HepG2 (cell line): Measurements from ENCODE around the gene ANKRD11. TPM values are rescaled to one million over a fixed set of nuclear protein-coding genes. Genes with fewer than 3 reads are reported as not detected.

ENCODE experiments used
- ATAC-seq: fragments of 200-7000 bp; cut with Tn5 transposase; 3 replicates; pipeline ENCODE4 v1.9.1; 2020; ENCODE audit warnings: mild to moderate bottlenecking, moderate library complexity
- BruUV-seq: library from RNA; stranded (reverse); fragments of 400-500 nt; replicated peaks from 2 replicates; lab custom pipeline; 2021; lab: Mats Ljungman, UMichigan
- CTCF ChIA-PET: fragments of 300-600 bp; formaldehyde crosslinking; extraction: SDS; loops from one replicate; lab custom pipeline; 2021; ENCODE audit warnings: low total read pairs, inconsistent platforms, low intra/inter-chr PET ratio; lab: Yijun Ruan, JAX
- POLR2A ChIA-PET: fragments of 350-600 bp; sonication (Branson Sonifier 250); formaldehyde crosslinking; loops from one replicate; lab custom pipeline; 2020; ENCODE audit warnings: antibody characterized with exemption, inconsistent platforms; lab: Yijun Ruan, JAX
- DNase-seq: peaks from one replicate; pipeline ENCODE4 v3.0.0-alpha.2; 2015; ENCODE audit warnings: low spot score
- FAIRE-seq: peaks from 3 replicates; lab custom pipeline; 2011; peaks lifted over from hg19 to GRCh38; lab: Jason Lieb, UNC
- H2AFZ ChIP-seq: one replicate; pipeline ENCODE4 v1.6.1; 2011; ENCODE audit warnings: low read length, inconsistent platforms
- H3K27ac ChIP-seq: fragments of 300-600 bp; 3 replicates; pipeline ENCODE4 v1.8.0; 2011; ENCODE audit warnings: mixed run types, mild to moderate bottlenecking, mixed read lengths, low read length, inconsistent platforms; ENCODE audit not compliant: insufficient read depth; ENCODE audit errors: extremely low read length
- H3K27me3 ChIP-seq, 2 experiments: fragments of 200-600 bp in 1 of 2; 2 replicates in 1 of 2; 3 replicates in 1 of 2; pipeline versions ENCODE4 v1.6.0 to v1.8.0; 2011; ENCODE audit warnings: low read length in 2 of 2, mild to moderate bottlenecking in 2 of 2, moderate library complexity in 2 of 2, inconsistent platforms in 1 of 2; ENCODE audit not compliant: insufficient read depth in 2 of 2, control insufficient read depth in 1 of 2
- H3K36me3 ChIP-seq, 2 experiments: fragments of 200-600 bp in 1 of 2; replicated peaks in 1 of 2; 2 replicates in 1 of 2; 3 replicates in 1 of 2; pipeline versions ENCODE4 v1.5.1 to v1.8.0; 2011; ENCODE audit warnings: low read length in 2 of 2, inconsistent platforms in 1 of 2; ENCODE audit not compliant: insufficient read depth in 2 of 2, control insufficient read depth in 1 of 2
- H3K4me1 ChIP-seq: 2 replicates; pipeline ENCODE4 v1.5.1; 2012; ENCODE audit warnings: low read length, inconsistent platforms; ENCODE audit not compliant: insufficient read depth
- H3K4me2 ChIP-seq: 2 replicates; pipeline ENCODE4 v1.6.0; 2011; ENCODE audit warnings: low read depth, low read length, inconsistent platforms
- H3K4me3 ChIP-seq, 3 experiments: fragments of 200-600 bp in 1 of 3; sonication (generic), shearing (Covaris generic) in 1 of 3; replicated peaks in 1 of 3; 2 replicates each; pipeline ENCODE4 v1.5.1; 2011 to 2016; ENCODE audit warnings: low read length in 3 of 3, inconsistent platforms in 2 of 3, low read depth in 2 of 3, mild to moderate bottlenecking in 2 of 3, control low read depth in 1 of 3, mixed read lengths in 1 of 3; ENCODE audit not compliant: insufficient read depth in 1 of 3
- H3K79me2 ChIP-seq: one replicate; pipeline ENCODE4 v1.6.1; 2011; ENCODE audit warnings: low read length, inconsistent platforms; ENCODE audit not compliant: insufficient read depth
- H3K9ac ChIP-seq: 2 replicates; pipeline ENCODE4 v1.6.0; 2011; ENCODE audit warnings: mild to moderate bottlenecking, low read depth, low read length, inconsistent platforms; ENCODE audit not compliant: insufficient read depth
- H3K9me3 ChIP-seq: 2 replicates; pipeline ENCODE4 v1.5.1; 2012; ENCODE audit warnings: mild to moderate bottlenecking, low read length
- H4K20me1 ChIP-seq: 2 replicates; pipeline ENCODE4 v1.6.0; 2011; ENCODE audit warnings: inconsistent platforms, mild to moderate bottlenecking, low read length, moderate library complexity; ENCODE audit not compliant: insufficient read depth
- SIN3A ChIP-seq: IDR thresholded peaks from 2 replicates; pipeline ENCODE4 v1.6.1; 2011; ENCODE audit warnings: low read depth, mild to moderate bottlenecking, control low read depth, low read length, borderline replicate concordance
- SOX5 ChIP-seq: IDR thresholded peaks from 2 replicates; pipeline ENCODE4 v1.6.1; 2016; ENCODE audit warnings: borderline replicate concordance
- SRF ChIP-seq: IDR thresholded peaks from 2 replicates; pipeline ENCODE4 v1.6.1; 2011; ENCODE audit warnings: mild to moderate bottlenecking, low read depth, low read length, moderate library complexity
- ZBTB38 ChIP-seq: sonication (generic); formaldehyde crosslinking; IDR thresholded peaks from 2 replicates; pipeline ENCODE4 v1.5.1; 2020; ENCODE audit warnings: mild to moderate bottlenecking, missing genetic modification reagents
- ZBTB40 ChIP-seq, 2 experiments: fragments of 450-650 bp in 1 of 2; sonication (generic) in 1 of 2; formaldehyde crosslinking in 1 of 2; IDR thresholded peaks; 2 replicates each; pipeline versions ENCODE4 v1.6.1 to v1.8.0; 2016 to 2022; ENCODE audit warnings: antibody characterized with exemption in 1 of 2, mild to moderate bottlenecking in 1 of 2, missing genetic modification reagents in 1 of 2
- ZKSCAN5 ChIP-seq: sonication (generic); formaldehyde crosslinking; IDR thresholded peaks from 2 replicates; pipeline ENCODE4 v1.5.1; 2020; ENCODE audit warnings: mild to moderate bottlenecking, missing genetic modification reagents
- ZSCAN25 ChIP-seq: sonication (generic); formaldehyde crosslinking; IDR thresholded peaks from 2 replicates; pipeline ENCODE4 v1.8.0; 2022; ENCODE audit warnings: mild to moderate bottlenecking, missing genetic modification reagents
- WGBS: methylation state at CpG from one replicate; pipeline ENCODE4 v1.1.6; 2017; ENCODE audit warnings: low lambda C conversion rate; 5-methylcytosine and 5-hydroxymethylcytosine counted together
- in situ Hi-C: cut with HindIII; loops from 2 replicates; pipeline ENCODE4 v1.10.0; 2017; ENCODE audit warnings: low pct_unique_long_range_greater_than_20kb; ENCODE audit not compliant: extremely low pct_ligation_motif_present
- intact Hi-C: fragments of 100-400 bp; cut with micrococcal nuclease; formaldehyde crosslinking; loops from one replicate; pipeline ENCODE4 v1.10.0; 2022; ENCODE audit not compliant: unreplicated experiment
- polyA plus RNA-seq, 8 experiments: library from polyadenylated mRNA; depleted of rRNA in 3 of 8; stranded (reverse) in 7 of 8; unstranded in 1 of 8; fragments of >200 nt; fragmentation: Illumina TruSeq in 4 of 8; extraction: Trizol in 4 of 8; gene quantifications; 2 replicates each; pipeline versions ENCODE4 v1.2.1 to v1.2.3, GENCODE V29; 2011 to 2016; ENCODE audit warnings: low read depth in 4 of 8, missing spikeins in 1 of 8, mixed read lengths in 1 of 8; ENCODE audit not compliant: insufficient read depth in 1 of 8
- total RNA-seq, 5 experiments: library from RNA; depleted of rRNA; stranded (reverse); fragments of >200 nt; fragmentation: Illumina TruSeq; extraction: Trizol; gene quantifications; 2 replicates each; pipeline ENCODE4 v1.2.3, GENCODE V29; 2016; ENCODE audit warnings: low read depth in 1 of 5
- TF ChIP-seq, protein P1 (sequence below): sonication (generic); formaldehyde crosslinking; IDR thresholded peaks from 2 replicates; pipeline ENCODE4 v1.4.0; 2020; ENCODE audit warnings: missing genetic modification reagents

The ANKRD11 gene
- total and polyA plus RNA-seq, 2 of the 13 experiments (the other 11 are each of a cell fraction or from before 2014, with no cell fraction given): 21.4 to 38.4 TPM

GRCh38 chr16:89344846-89345611 lies 145.3 kb downstream of the ANKRD11 start:
- ATAC-seq: peak; percentile 62
- TF ChIP-seq ZSCAN25 (CRISPR knock-in tag) (0 out of 2 replicates have a peak, but pooled peaks have one; percentile 8), SRF (no peak), ZKSCAN5 (CRISPR knock-in tag) (no peak), SIN3A (peak; percentile 12; the same call in 1 of the 2 replicates), SOX5 (CRISPR knock-in tag) (0 out of 2 replicates have a peak, but pooled peaks have one; percentile 2), ZBTB40 (IDR thresholded peaks at IDR 0.05) (no peak), ZBTB40 (CRISPR knock-in tag; IDR thresholded peaks at IDR 0.05) (0 out of 2 replicates have a peak, but pooled peaks have one; percentile 8), ZBTB38 (CRISPR knock-in tag) (peak; percentile 60; the same call in 1 of the 2 replicates)
- TF ChIP-seq, protein P1, sequence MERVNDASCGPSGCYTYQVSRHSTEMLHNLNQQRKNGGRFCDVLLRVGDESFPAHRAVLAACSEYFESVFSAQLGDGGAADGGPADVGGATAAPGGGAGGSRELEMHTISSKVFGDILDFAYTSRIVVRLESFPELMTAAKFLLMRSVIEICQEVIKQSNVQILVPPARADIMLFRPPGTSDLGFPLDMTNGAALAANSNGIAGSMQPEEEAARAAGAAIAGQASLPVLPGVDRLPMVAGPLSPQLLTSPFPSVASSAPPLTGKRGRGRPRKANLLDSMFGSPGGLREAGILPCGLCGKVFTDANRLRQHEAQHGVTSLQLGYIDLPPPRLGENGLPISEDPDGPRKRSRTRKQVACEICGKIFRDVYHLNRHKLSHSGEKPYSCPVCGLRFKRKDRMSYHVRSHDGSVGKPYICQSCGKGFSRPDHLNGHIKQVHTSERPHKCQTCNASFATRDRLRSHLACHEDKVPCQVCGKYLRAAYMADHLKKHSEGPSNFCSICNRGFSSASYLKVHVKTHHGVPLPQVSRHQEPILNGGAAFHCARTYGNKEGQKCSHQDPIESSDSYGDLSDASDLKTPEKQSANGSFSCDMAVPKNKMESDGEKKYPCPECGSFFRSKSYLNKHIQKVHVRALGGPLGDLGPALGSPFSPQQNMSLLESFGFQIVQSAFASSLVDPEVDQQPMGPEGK (CRISPR knock-in tag): 0 out of 2 replicates have a peak, but pooled peaks have one; percentile 11
- Histone ChIP-seq H3K79me2 (peaks cover 99% of the 10 kb centered on the region), H4K20me1 (peaks cover 98% of the 10 kb centered on the region), H3K36me3 (peaks cover 0 to 5% of the 10 kb centered on the region in 2 experiments; a peak in 3 of 5 replicates), H3K27me3 (no peaks in the 10 kb centered on the region), H3K4me3 (no peak overlapping the region; a peak in 1 of 6 replicates), H2AFZ (no peak overlapping the region), H3K9ac (no peak overlapping the region), H3K9me3 (no peaks in the 10 kb centered on the region), H3K27ac (peak overlapping the region; percentile 50), H3K4me1 (peaks cover 55% of the 10 kb centered on the region), H3K4me2 (peak overlapping the region; percentile 48)
- BruUV-seq: no TSS peak
- no peak for FAIRE-seq
- in situ Hi-C loops (no loop called here), intact Hi-C loops (no loop called here)
- DNase-seq: no peak
- ChIA-PET CTCF (no interaction called here), POLR2A (interaction anchor here (0.6 to 1.8 kb wide), 2 partner anchors 103 to 163 kb away, joined by 3 to 10 read pairs; partner anchors contain the start of gene SPG7)
- 76% methylated on average over 20 of the region's 20 CpGs for WGBS
